Measurements from ENCODE around the gene METTL21C.

METTL21C gene

GRCh38 chr13:102657630-102658029 lies 37.2 kb downstream of the METTL21C start:
- DNase-seq, result no peak

GRCh38 chr13:102654756-102655155 lies 40.1 kb downstream of the METTL21C start:
- DNase-seq, result no peak

- DNase-seq, result no peak
Observed at GRCh38 chr13:102651892-102652291, 43.0 kb downstream of the METTL21C start.

GRCh38 chr13:102651392-102651791 lies 43.5 kb downstream of the METTL21C start:
- no peak for DNase-seq

- DNase-seq, result no peak
Observed at GRCh38 chr13:102650444-102650843, 44.4 kb downstream of the METTL21C start.

- DNase-seq, result no peak
Observed at GRCh38 chr13:102648046-102648445, 46.8 kb downstream of the METTL21C start.

- DNase-seq, result no peak
Observed at GRCh38 chr13:102645701-102646100, 49.1 kb downstream of the METTL21C start.

GRCh38 chr13:102643656-102644055 lies 51.2 kb downstream of the METTL21C start:
- DNase-seq, result no peak

- no peak for DNase-seq
Observed at GRCh38 chr13:102642475-102642874, 52.4 kb downstream of the METTL21C start.

GRCh38 chr13:102642029-102642428 lies 52.8 kb downstream of the METTL21C start:
- DNase-seq, result no peak

- DNase-seq, result no peak
Observed at GRCh38 chr13:102638741-102639140, 56.1 kb downstream of the METTL21C start.
